Measurements from ENCODE around the gene TADA2B. TPM values are rescaled to one million over a fixed set of nuclear protein-coding genes. Genes with fewer than 3 reads are reported as not detected.

TADA2B gene
- total RNA-seq, 1 experiment from 2014 or later = 9.6 TPM

GRCh38 chr4:7017446-7018048 lies 25.6 kb upstream of the TADA2B start:
- no peak for DNase-seq (ENCODE audit: low read depth)

GRCh38 chr4:7018281-7018680 lies 24.9 kb upstream of the TADA2B start:
- no peak for DNase-seq (ENCODE audit: low read depth)

GRCh38 chr4:7019367-7019766 lies 23.8 kb upstream of the TADA2B start:
- DNase-seq (ENCODE audit: low read depth) = no peak

GRCh38 chr4:7020290-7020689 lies 22.9 kb upstream of the TADA2B start:
- no peak for DNase-seq (ENCODE audit: low read depth)

- DNase-seq (ENCODE audit: low read depth) = no peak
Observed at GRCh38 chr4:7020856-7021255, 22.3 kb upstream of the TADA2B start.

- no peak for DNase-seq (ENCODE audit: low read depth)
Observed at GRCh38 chr4:7021355-7021754, 21.8 kb upstream of the TADA2B start.

GRCh38 chr4:7021930-7022664 lies 21.1 kb upstream of the TADA2B start:
- peak; percentile 73 for DNase-seq (ENCODE audit: low read depth)

GRCh38 chr4:7023486-7023885 lies 19.7 kb upstream of the TADA2B start:
- no peak for DNase-seq (ENCODE audit: low read depth)

GRCh38 chr4:7023901-7024300 lies 19.3 kb upstream of the TADA2B start:
- no peak for DNase-seq (ENCODE audit: low read depth)

GRCh38 chr4:7024336-7024890 lies 18.8 kb upstream of the TADA2B start:
- no peak for DNase-seq (ENCODE audit: low read depth)

GRCh38 chr4:7025040-7025602 lies 18.1 kb upstream of the TADA2B start:
- DNase-seq (ENCODE audit: low read depth) = no peak

GRCh38 chr4:7026107-7026506 lies 17.1 kb upstream of the TADA2B start:
- DNase-seq (ENCODE audit: low read depth) = no peak

- DNase-seq (ENCODE audit: low read depth) = no peak
Observed at GRCh38 chr4:7027284-7027683, 15.9 kb upstream of the TADA2B start.

GRCh38 chr4:7027913-7028312 lies 15.3 kb upstream of the TADA2B start:
- no peak for DNase-seq (ENCODE audit: low read depth)

- DNase-seq (ENCODE audit: low read depth) = no peak
Observed at GRCh38 chr4:7029212-7029611, 14.0 kb upstream of the TADA2B start.

GRCh38 chr4:7029921-7030320 lies 13.3 kb upstream of the TADA2B start:
- DNase-seq (ENCODE audit: low read depth) = no peak

GRCh38 chr4:7030856-7031255 lies 12.3 kb upstream of the TADA2B start:
- no peak for DNase-seq (ENCODE audit: low read depth)

GRCh38 chr4:7031558-7032449 lies 11.4 kb upstream of the TADA2B start:
- DNase-seq (ENCODE audit: low read depth) = no peak

GRCh38 chr4:7032596-7032995 lies 10.6 kb upstream of the TADA2B start:
- no peak for DNase-seq (ENCODE audit: low read depth)

GRCh38 chr4:7034262-7035081 lies 8.7 kb upstream of the TADA2B start:
- DNase-seq (ENCODE audit: low read depth) = peak; percentile 29

- no peak for DNase-seq (ENCODE audit: low read depth)
Observed at GRCh38 chr4:7037425-7037824, 5.7 kb upstream of the TADA2B start.

Measured in Daoy (cell line).